ENCODE results near the gene TBL1XR1. TPM values are rescaled to one million over a fixed set of nuclear protein-coding genes. Genes with fewer than 3 reads are reported as not detected.

Gene TBL1XR1
- total RNA-seq, 1 experiment from 2014 or later, result 77.6 TPM

GRCh38 chr3:177177749-177178221 is 19.5 kb downstream of the TBL1XR1 start:
- Histone ChIP-seq H2AFZ (ENCODE audit: low read length) (no peak overlapping the region), H3K4me3 (ENCODE audit: low read length) (no peak overlapping the region), H4K20me1 (ENCODE audit: low read length) (peaks cover 42% of the 10 kb centered on the region), H3K36me3 (ENCODE audit: low read depth, low read length) (no peaks in the 10 kb centered on the region; the same call in 1 of the 2 replicates), H3K9ac (ENCODE audit: low read length) (no peak overlapping the region), H3K9me3 (ENCODE audit: low read length) (no peaks in the 10 kb centered on the region), H3K27ac (ENCODE audit: low read length) (no peak overlapping the region), H3K4me1 (ENCODE audit: insufficient read depth, low read length) (peaks cover 8% of the 10 kb centered on the region; the same call in 1 of the 2 replicates), H3K79me2 (ENCODE audit: low read length) (peaks cover 99% of the 10 kb centered on the region), H3K9me2 (replicated peaks; ENCODE audit: low read length) (no peaks in the 10 kb centered on the region), H3K27me3 (ENCODE audit: low read length) (no peaks in the 10 kb centered on the region), H3F3A (ENCODE audit: low read length, unreplicated experiment) (no peaks in the 10 kb centered on the region), H3K4me2 (ENCODE audit: low read length) (no peak overlapping the region)
- no peak for TF ChIP-seq EZH2 (IDR thresholded peaks at IDR 0.05; ENCODE audit: low read length, unreplicated experiment)
- no TSS peak for BruUV-seq (replicated peaks)
- no peak for ATAC-seq
- POLR2A ChIA-PET (ENCODE audit: unreplicated experiment), result no interaction called here
- CTCF ChIA-PET, result no interaction called here
- intact Hi-C loops (cut with micrococcal nuclease), result no loop called here
- DNase-seq, result no peak

GRCh38 chr3:177174607-177175170 is 22.6 kb downstream of the TBL1XR1 start:
- no peak overlapping the region for H3K4me2 ChIP-seq (ENCODE audit: low read length)
- H2AFZ ChIP-seq (ENCODE audit: low read length), result no peak overlapping the region
- no peak overlapping the region for H3K4me3 ChIP-seq (ENCODE audit: low read length)
- peaks cover 98% of the 10 kb centered on the region for H3K79me2 ChIP-seq (ENCODE audit: low read length)
- no peaks in the 10 kb centered on the region; the same call in 1 of the 2 replicates for H3K36me3 ChIP-seq (ENCODE audit: low read depth, low read length)
- H3K27ac ChIP-seq (ENCODE audit: low read length), result no peak overlapping the region
- H3K4me1 ChIP-seq (ENCODE audit: insufficient read depth, low read length), result peaks cover 6% of the 10 kb centered on the region; the same call in 1 of the 2 replicates
- H3F3A ChIP-seq (ENCODE audit: low read length, unreplicated experiment), result no peaks in the 10 kb centered on the region
- H3K9me2 ChIP-seq (replicated peaks; ENCODE audit: low read length), result no peaks in the 10 kb centered on the region
- H3K9ac ChIP-seq (ENCODE audit: low read length), result no peak overlapping the region
- POLR2A ChIA-PET (ENCODE audit: unreplicated experiment), result no interaction called here
- H4K20me1 ChIP-seq (ENCODE audit: low read length), result peaks cover 45% of the 10 kb centered on the region
- ATAC-seq, result no peak
- intact Hi-C loops (cut with micrococcal nuclease), result no loop called here
- no peaks in the 10 kb centered on the region for H3K27me3 ChIP-seq (ENCODE audit: low read length)
- TF ChIP-seq EZH2 (IDR thresholded peaks at IDR 0.05; ENCODE audit: low read length, unreplicated experiment) (no peak), EZH2phosphoT487 (IDR thresholded peaks at IDR 0.05; ENCODE audit: borderline replicate concordance, low read length) (no peak)
- TF ChIP-seq, protein P1, sequence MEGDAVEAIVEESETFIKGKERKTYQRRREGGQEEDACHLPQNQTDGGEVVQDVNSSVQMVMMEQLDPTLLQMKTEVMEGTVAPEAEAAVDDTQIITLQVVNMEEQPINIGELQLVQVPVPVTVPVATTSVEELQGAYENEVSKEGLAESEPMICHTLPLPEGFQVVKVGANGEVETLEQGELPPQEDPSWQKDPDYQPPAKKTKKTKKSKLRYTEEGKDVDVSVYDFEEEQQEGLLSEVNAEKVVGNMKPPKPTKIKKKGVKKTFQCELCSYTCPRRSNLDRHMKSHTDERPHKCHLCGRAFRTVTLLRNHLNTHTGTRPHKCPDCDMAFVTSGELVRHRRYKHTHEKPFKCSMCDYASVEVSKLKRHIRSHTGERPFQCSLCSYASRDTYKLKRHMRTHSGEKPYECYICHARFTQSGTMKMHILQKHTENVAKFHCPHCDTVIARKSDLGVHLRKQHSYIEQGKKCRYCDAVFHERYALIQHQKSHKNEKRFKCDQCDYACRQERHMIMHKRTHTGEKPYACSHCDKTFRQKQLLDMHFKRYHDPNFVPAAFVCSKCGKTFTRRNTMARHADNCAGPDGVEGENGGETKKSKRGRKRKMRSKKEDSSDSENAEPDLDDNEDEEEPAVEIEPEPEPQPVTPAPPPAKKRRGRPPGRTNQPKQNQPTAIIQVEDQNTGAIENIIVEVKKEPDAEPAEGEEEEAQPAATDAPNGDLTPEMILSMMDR (conservative IDR thresholded peaks at IDR 0.05; ENCODE audit: low read depth, low read length), result no peak
- H3K9me3 ChIP-seq (ENCODE audit: low read length), result no peaks in the 10 kb centered on the region
- CTCF ChIA-PET, result no interaction called here
- BruUV-seq (replicated peaks), result no TSS peak
- DNase-seq, result no peak

GRCh38 chr3:177169936-177170722 is 27.2 kb downstream of the TBL1XR1 start:
- CTCF ChIA-PET, result no interaction called here

More at GRCh38 chr3:177169936-177170722, 27.2 kb downstream of the TBL1XR1 start:
- ATAC-seq (no peak), DNase-seq (no peak)
- H3K4me1 ChIP-seq (ENCODE audit: insufficient read depth, low read length), result no peaks in the 10 kb centered on the region
- POLR2A ChIA-PET (ENCODE audit: unreplicated experiment), result no interaction called here
- peaks cover 99% of the 10 kb centered on the region for H3K79me2 ChIP-seq (ENCODE audit: low read length)
- H3K9me2 ChIP-seq (replicated peaks; ENCODE audit: low read length), result no peaks in the 10 kb centered on the region
- H3K4me2 ChIP-seq (ENCODE audit: low read length), result no peak overlapping the region
- no peak overlapping the region for H3K27ac ChIP-seq (ENCODE audit: low read length)
- TF ChIP-seq EZH2phosphoT487 (IDR thresholded peaks at IDR 0.05; ENCODE audit: borderline replicate concordance, low read length), result no peak
- no peak for TF ChIP-seq EZH2 (IDR thresholded peaks at IDR 0.05; ENCODE audit: low read length, unreplicated experiment)
- TF ChIP-seq, protein P1 (conservative IDR thresholded peaks at IDR 0.05; ENCODE audit: low read depth, low read length), result no peak
- no TSS peak for BruUV-seq (replicated peaks)
- no peak overlapping the region for H3K9ac ChIP-seq (ENCODE audit: low read length)
- no peak overlapping the region for H3K4me3 ChIP-seq (ENCODE audit: low read length)
- no peaks in the 10 kb centered on the region; the same call in 1 of the 2 replicates for H3K36me3 ChIP-seq (ENCODE audit: low read depth, low read length)
- intact Hi-C loops (cut with micrococcal nuclease), result no loop called here
- H3F3A ChIP-seq (ENCODE audit: low read length, unreplicated experiment), result no peaks in the 10 kb centered on the region
- H3K27me3 ChIP-seq (ENCODE audit: low read length), result no peaks in the 10 kb centered on the region
- H2AFZ ChIP-seq (ENCODE audit: low read length), result no peak overlapping the region
- no peaks in the 10 kb centered on the region for H3K9me3 ChIP-seq (ENCODE audit: low read length)
- H4K20me1 ChIP-seq (ENCODE audit: low read length), result peaks cover 34% of the 10 kb centered on the region

All from PC-3 (cell line).